GM18870 (cell line): ENCODE measurements around the gene CACNA2D3.

Source experiments
- ATAC-seq: cut with Tn5 transposase; IDR thresholded peaks from one replicate; pipeline ENCODE4 v1.9.1; 2021; ENCODE audit warnings: moderate library complexity; ENCODE audit not compliant: unreplicated experiment

CACNA2D3 gene

GRCh38 chr3:54936561-54936960 lies 814.2 kb downstream of the CACNA2D3 start:
- no peak for ATAC-seq

GRCh38 chr3:54939557-54940300 lies 817.4 kb downstream of the CACNA2D3 start:
- ATAC-seq, result no peak

- no peak for ATAC-seq
Measured at GRCh38 chr3:54940971-54941370, 818.6 kb downstream of the CACNA2D3 start.

GRCh38 chr3:54941690-54942362 lies 819.5 kb downstream of the CACNA2D3 start:
- no peak for ATAC-seq

- no peak for ATAC-seq
Measured at GRCh38 chr3:54949491-54950044, 827.2 kb downstream of the CACNA2D3 start.

- ATAC-seq, result no peak
Measured at GRCh38 chr3:54950391-54951003, 828.1 kb downstream of the CACNA2D3 start.

GRCh38 chr3:54951405-54951804 lies 829.1 kb downstream of the CACNA2D3 start:
- no peak for ATAC-seq

GRCh38 chr3:54954022-54954421 lies 831.7 kb downstream of the CACNA2D3 start:
- ATAC-seq, result no peak

GRCh38 chr3:54954521-54954920 lies 832.2 kb downstream of the CACNA2D3 start:
- ATAC-seq, result no peak

GRCh38 chr3:54955496-54955895 lies 833.1 kb downstream of the CACNA2D3 start:
- no peak for ATAC-seq

GRCh38 chr3:54955941-54956340 lies 833.6 kb downstream of the CACNA2D3 start:
- no peak for ATAC-seq

GRCh38 chr3:54957711-54958110 lies 835.4 kb downstream of the CACNA2D3 start:
- no peak for ATAC-seq

- ATAC-seq, result no peak
Measured at GRCh38 chr3:54960082-54960481, 837.7 kb downstream of the CACNA2D3 start.

GRCh38 chr3:54960701-54961100 lies 838.3 kb downstream of the CACNA2D3 start:
- ATAC-seq, result no peak

- ATAC-seq, result no peak
Measured at GRCh38 chr3:54962200-54962599, 839.8 kb downstream of the CACNA2D3 start.

- no peak for ATAC-seq
Measured at GRCh38 chr3:54963641-54964040, 841.3 kb downstream of the CACNA2D3 start.

- no peak for ATAC-seq
Measured at GRCh38 chr3:54964081-54964480, 841.7 kb downstream of the CACNA2D3 start.

- no peak for ATAC-seq
Measured at GRCh38 chr3:54965746-54966145, 843.4 kb downstream of the CACNA2D3 start.

GRCh38 chr3:54966979-54967378 lies 844.6 kb downstream of the CACNA2D3 start:
- no peak for ATAC-seq

- ATAC-seq, result no peak
Measured at GRCh38 chr3:54967731-54968161, 845.4 kb downstream of the CACNA2D3 start.

GRCh38 chr3:54968546-54969172 lies 846.3 kb downstream of the CACNA2D3 start:
- no peak for ATAC-seq
